Inflammatory macrophage (primary cell): ENCODE measurements around the gene BMP5.

Source experiments
- DNase-seq, 2 donors: peaks; one replicate each; pipeline ENCODE4 v3.0.0-alpha.2; 2020 to 2022

Gene BMP5

DNA sequence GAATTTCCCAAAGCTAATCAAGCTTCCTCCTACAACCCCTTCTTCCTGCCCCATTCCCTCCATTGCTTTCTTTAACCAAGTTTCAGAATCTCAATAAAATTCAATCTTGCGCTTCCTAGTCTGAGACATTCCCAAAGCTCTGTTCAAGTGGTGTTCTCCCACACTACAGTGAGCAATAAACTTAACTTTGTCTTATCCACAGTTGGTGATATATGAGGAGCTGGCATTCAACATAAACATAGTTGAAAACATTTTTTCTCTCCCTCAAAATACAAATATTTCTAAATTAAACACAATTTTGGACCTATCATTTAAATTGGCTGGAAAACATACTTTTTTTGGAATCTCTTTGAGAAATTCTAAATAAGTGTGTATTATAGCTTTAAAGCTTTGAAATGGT, 166.7 kb downstream of the BMP5 start:
- no peak for DNase-seq

GRCh38 chr6:55705451-55706440, 169.6 kb downstream of the BMP5 start:
- DNase-seq, result no peak

DNA sequence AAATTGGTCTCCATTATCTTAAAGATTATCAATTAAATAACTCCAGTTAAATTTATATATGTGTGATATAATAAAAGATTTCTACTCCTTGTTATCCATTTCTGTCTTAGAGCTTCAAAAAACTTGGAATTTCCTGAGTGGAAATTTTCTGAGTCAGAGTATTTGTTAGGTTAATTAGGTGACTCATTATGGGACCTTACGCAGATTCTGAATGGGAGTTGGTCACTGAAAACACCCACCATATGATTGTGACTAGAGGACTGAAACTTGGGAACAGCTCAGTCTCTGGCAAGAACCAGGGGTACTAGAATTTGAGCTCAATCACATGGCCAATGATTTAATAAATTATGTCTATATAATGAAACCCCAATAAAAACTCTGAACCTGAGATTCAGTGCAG, 171.0 kb downstream of the BMP5 start:
- no peak for DNase-seq
